HG03135 (cell line): ENCODE measurements around the gene ZFP36L1.

Experiments used
- ATAC-seq: cut with Tn5 transposase; IDR thresholded peaks from one replicate; pipeline ENCODE4 v1.9.1; 2021; ENCODE audit warnings: mild to moderate bottlenecking, moderate library complexity; ENCODE audit not compliant: unreplicated experiment

ZFP36L1 gene

GRCh38 chr14:68785534-68786490 lies 7.1 kb downstream of the ZFP36L1 start:
- ATAC-seq = no peak

- ATAC-seq = no peak
These were observed 7.8 kb downstream of the ZFP36L1 start for GRCh38 chr14:68784978-68785533.

- ATAC-seq = no peak
These were observed 8.5 kb downstream of the ZFP36L1 start for GRCh38 chr14:68784226-68784910.

DNA sequence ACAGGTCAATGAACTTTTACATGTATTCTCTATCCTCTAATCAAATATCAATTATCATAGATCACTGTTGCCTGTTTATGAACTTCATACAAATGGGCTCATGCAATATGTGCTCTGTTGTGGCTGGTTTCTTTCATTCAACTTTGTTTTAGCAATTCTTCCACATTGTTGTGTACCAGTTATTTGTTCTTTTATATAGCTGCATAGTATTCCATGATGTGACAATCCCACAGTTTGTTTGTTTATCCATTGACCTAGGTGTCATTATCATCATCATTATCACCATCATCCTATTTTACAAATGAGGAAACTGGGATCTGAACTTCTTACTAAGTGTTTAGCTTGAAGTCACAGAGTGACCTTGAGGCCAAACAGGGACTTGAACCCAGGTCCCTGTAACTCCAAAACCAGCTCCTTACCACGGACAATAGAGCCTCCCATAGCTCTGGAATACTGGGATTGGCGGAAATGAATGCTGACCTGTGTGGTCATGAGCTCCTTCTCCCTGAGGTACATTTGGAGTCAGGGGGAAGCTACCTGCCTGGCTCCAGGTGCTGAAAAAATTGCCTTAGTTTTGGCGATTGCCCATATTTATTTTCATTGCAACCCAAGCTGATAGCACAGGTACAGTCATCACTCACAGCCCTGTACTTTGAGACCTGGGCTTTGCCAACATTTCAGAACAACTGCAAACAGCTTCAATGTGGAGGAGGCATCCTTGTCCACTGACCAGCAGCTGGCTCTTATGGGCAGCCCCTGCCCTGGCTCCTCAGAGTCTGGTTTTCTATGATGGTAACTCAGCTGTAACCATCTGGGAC lies 9.2 kb downstream of the ZFP36L1 start:
- ATAC-seq = no peak

- ATAC-seq = no peak
These were observed 10.5 kb downstream of the ZFP36L1 start for GRCh38 chr14:68782091-68782981.

GRCh38 chr14:68781161-68782021 lies 11.5 kb downstream of the ZFP36L1 start:
- no peak for ATAC-seq

DNA sequence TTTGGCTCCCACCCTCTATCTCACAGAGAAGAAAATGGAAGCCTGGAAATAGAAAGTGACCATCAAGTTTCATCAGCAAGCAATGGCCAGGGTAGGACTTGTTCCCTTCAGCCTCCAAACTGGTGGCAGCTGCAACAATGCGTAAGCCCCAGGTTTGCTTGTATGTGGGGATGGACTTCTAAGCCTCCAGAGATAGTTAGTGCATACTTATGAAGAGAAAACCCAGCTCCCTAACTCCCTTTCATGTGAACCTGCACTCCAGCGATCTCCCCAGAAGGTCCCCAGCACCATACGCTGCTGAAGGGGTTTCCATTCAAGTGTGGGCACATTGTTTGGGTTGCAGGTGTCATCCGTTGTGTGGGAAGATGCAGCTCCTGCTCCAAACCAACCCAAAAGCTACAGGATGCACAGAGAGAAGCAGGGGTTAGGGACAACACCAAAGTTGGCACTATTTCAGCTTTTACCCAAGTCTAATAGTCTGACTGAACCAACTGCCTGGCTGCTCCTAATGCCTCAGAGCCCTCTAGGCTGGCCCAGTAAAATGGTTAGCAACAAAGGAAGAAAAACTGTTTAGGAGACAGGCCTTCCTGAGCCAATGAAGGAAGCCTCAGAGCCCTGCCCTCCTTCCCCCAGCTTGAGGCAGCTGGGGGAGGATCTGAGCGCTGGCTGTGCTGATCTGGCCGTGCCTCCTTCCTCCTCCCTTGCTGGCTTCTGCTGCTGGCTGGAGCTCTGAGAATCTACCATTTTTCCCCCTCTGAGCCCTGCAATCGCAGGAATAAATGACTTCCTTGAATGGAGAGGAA lies 12.3 kb downstream of the ZFP36L1 start:
- ATAC-seq = no peak

GRCh38 chr14:68779761-68780323 lies 13.0 kb downstream of the ZFP36L1 start:
- no peak for ATAC-seq

DNA sequence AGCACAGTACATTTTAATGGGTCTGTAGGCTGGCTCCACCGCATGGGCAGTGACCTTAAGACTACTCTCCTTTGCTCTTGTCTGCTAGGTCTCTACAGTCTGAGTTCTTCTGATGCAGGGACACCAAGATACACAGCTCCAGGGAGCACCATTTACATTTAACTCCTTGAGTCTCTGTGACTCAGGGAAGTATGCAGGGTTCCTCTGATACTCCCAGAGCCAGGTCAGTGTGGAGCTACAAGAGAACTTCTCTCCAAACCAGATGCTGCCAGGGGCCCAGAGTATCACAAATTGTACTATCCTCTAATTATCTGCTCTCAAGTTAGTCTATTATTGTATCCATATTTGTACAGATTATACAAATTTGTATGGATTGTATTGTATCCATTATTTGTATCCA lies 15.2 kb downstream of the ZFP36L1 start:
- ATAC-seq = no peak

DNA sequence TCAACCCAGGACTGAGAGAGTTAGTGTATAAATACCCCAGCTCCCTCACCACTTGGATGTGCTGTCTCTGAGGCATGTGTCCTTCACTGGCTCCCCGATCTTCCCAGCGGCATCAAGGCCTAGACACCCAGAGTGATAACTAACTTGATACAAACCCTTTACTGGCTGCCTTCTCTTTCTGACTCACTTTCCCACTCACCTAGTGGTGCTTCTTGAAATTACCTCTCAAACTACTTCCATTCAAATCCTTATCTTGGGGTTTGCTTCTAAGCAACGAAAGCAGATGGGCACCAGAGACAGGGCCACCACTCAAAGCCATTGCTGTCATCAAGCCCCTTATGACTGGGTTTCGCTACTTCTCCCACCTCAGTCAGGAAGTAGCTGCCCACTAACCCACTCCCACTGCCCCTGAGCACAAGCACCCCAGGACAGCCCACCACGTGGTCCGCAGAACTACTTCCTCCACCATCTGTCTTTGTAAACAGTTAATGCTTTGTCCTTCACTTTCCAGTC lies 17.2 kb downstream of the ZFP36L1 start:
- ATAC-seq = no peak

DNA sequence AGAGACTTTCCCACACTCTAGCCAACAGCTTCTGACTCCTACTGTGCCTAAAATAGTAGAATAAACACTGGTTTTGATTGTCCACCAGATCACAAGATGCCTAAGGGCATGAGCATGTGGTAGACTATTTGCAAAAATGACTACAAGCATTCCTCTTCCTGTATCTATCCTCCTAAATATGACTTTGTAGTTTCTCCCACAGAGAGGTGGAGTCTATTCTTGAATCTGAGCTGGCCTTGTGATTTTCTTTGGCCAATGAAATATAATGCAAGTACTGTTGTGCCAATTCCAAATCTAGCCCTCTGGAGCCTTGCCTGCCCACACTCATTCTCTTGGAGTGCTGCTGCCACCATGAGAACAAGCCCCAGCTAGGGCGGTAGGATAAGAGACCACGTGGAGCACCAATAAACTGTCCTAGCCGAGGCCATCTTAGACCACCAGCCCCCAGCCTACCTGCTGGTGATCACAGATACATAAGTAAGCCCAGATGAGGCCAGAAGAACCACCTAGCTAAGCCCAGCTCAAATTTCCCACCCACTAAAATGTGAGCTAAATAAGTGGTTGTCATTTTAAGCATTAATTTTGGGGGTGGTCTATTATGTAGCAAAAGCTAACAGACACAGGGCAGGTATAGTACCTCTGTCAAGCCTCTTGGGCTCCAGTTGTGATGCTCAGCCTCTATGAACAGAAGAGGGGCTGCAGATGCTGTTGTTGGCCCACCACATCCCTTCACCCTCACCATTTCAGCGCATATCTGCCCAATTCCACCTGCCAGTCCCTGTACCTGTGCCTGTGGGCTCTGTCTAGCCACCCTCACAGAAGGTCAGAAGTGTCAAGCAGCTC lies 17.9 kb downstream of the ZFP36L1 start:
- ATAC-seq = no peak

GRCh38 chr14:68772761-68773381 lies 20.0 kb downstream of the ZFP36L1 start:
- no peak for ATAC-seq

DNA sequence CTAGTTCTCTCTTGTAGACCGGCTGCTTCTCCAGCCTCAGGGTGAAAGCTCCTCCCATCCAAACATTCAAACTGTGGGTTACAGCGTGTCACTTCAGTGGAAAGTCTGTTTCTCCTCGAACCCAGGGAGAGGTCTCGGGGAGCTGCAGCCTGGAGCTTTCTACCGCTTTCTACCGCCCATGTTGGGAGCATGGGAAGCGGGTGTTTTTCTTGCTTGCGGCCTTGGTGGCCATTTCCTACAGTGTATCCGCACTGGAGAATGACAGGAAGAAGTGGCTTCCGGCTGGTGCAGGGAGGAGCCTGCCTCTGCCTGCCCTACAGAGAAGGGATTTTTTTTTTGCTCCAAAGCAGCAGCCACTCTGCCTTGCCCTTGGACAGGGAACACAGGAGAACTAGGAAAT lies 21.2 kb downstream of the ZFP36L1 start:
- no peak for ATAC-seq

DNA sequence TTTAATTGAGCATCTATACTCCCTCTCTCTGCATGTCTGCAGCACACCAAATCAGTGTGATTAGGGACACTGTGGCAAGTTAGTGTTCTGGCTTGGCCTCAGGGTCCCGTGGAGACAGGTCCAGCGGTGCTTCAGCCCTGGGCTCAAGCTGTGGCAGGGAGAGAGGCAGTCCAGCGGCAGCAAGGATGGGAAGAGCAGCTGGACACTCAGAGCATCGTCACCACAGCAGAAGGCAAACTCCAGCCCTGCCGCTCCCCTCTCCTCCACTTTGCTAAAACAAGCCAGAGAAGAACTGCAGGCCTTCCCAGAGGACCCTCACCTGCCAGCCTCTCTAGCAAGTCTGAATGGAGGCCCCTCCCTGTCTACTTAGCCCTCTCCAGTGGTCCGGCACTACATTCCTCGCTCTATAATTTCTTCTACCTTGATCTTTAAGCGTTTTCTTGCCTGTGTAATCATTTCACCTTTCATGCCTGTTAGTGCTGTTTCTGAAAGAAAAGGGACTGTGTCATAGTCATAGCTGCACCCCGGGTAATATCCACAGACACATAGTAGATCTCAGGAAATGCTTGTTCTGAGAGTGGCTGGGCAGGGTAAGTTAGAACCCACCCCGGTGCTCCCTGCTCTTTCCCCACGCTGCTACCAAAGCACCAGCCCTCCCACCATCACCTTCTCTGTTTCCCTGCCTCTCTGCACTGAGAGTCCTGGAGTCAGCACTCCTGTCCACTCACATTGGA lies 22.1 kb downstream of the ZFP36L1 start:
- no peak for ATAC-seq

DNA sequence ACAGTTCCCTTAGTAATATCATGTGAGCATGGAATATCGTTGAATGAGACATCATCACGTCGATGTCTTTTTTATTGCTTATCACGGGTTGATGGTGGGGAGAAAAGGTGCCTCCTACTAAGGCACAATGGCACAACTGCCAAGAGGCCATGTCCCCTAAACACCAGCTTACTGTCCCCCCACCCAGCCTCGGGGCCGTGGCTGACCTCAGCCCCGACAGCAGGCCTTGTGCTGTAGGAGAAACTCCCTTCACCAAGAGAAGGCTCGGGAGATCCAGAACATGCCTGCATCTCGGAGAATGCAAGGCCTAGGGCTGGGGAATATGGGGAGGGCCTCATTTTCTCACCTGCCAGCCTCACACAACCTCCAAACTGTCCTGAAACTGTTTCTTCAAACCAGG lies 22.8 kb downstream of the ZFP36L1 start:
- ATAC-seq = no peak

- ATAC-seq = no peak
These were observed 24.6 kb downstream of the ZFP36L1 start for GRCh38 chr14:68768316-68768715.
